D721Med (cell line): ENCODE results near the gene MORC1.

Experiments
- DNase-seq: peaks from one replicate; pipeline ENCODE4 v3.0.0; 2011; ENCODE audit warnings: low spot score; ENCODE audit not compliant: insufficient read length
- FAIRE-seq: peaks from 2 replicates; lab custom pipeline; 2011; peaks lifted over from hg19 to GRCh38; lab: Jason Lieb, UNC
- CTCF ChIP-seq: IDR thresholded peaks from 2 replicates; pipeline ENCODE4 v1.5.1; 2012; ENCODE audit warnings: mild to moderate bottlenecking, control low read depth; ENCODE audit not compliant: insufficient read depth; ENCODE audit errors: missing control alignments

The MORC1 gene

GRCh38 chr3:109033000-109033660, 84.8 kb downstream of the MORC1 start:
- FAIRE-seq = no peak

GRCh38 chr3:109028753-109029152, 89.2 kb downstream of the MORC1 start:
- no peak for FAIRE-seq
- no peak for TF ChIP-seq CTCF
- no peak for DNase-seq

More at GRCh38 chr3:109033000-109033660, 84.8 kb downstream of the MORC1 start:
- no peak for TF ChIP-seq CTCF
- no peak for DNase-seq

- DNase-seq = no peak
- FAIRE-seq = no peak
- no peak for TF ChIP-seq CTCF
Observed at GRCh38 chr3:109026821-109027220, 91.1 kb downstream of the MORC1 start.

- no peak for FAIRE-seq
- TF ChIP-seq CTCF = no peak
Observed at GRCh38 chr3:109025896-109026295, 92.0 kb downstream of the MORC1 start.

GRCh38 chr3:109023656-109024254, 94.2 kb downstream of the MORC1 start:
- no peak for FAIRE-seq
- no peak for DNase-seq
- TF ChIP-seq CTCF = peak; percentile 87

More at GRCh38 chr3:109025896-109026295, 92.0 kb downstream of the MORC1 start:
- no peak for DNase-seq

- DNase-seq (no peak), FAIRE-seq (no peak)
- TF ChIP-seq CTCF = no peak
Observed at GRCh38 chr3:109023167-109023566, 94.8 kb downstream of the MORC1 start.

- TF ChIP-seq CTCF = no peak
- DNase-seq = no peak
- no peak for FAIRE-seq
Observed at GRCh38 chr3:109021556-109021955, 96.4 kb downstream of the MORC1 start.
